Endothelial cell (in vitro differentiated cells): ENCODE measurements around the gene PARD3. TPM values are rescaled to one million over a fixed set of nuclear protein-coding genes. Genes with fewer than 3 reads are reported as not detected.

Source experiments
- DNase-seq: peaks from one replicate; pipeline ENCODE4 v3.0.0; 2021; ENCODE audit warnings: low spot score
- H3K27ac Mint-ChIP-seq: one replicate; pipeline ENCODE4 v1.8.0; 2021; ENCODE audit warnings: mixed read lengths, inconsistent platforms; ENCODE audit not compliant: unreplicated experiment
- H3K27me3 Mint-ChIP-seq: one replicate; pipeline ENCODE4 v1.8.0; 2021; ENCODE audit warnings: mild to moderate bottlenecking, moderate library complexity, mixed read lengths, inconsistent platforms; ENCODE audit not compliant: unreplicated experiment
- H3K36me3 Mint-ChIP-seq: one replicate; pipeline ENCODE4 v1.8.0; 2021; ENCODE audit warnings: mild to moderate bottlenecking, low read depth, mixed read lengths, inconsistent platforms; ENCODE audit not compliant: unreplicated experiment
- H3K4me1 Mint-ChIP-seq: one replicate; pipeline ENCODE4 v1.8.0; 2021; ENCODE audit warnings: mild to moderate bottlenecking, mixed read lengths, inconsistent platforms; ENCODE audit not compliant: unreplicated experiment
- H3K4me3 Mint-ChIP-seq: one replicate; pipeline ENCODE4 v1.8.0; 2021; ENCODE audit warnings: mild to moderate bottlenecking, mixed read lengths, inconsistent platforms; ENCODE audit not compliant: unreplicated experiment
- H3K9me3 Mint-ChIP-seq: one replicate; pipeline ENCODE4 v1.8.0; 2021; ENCODE audit warnings: mixed read lengths, inconsistent platforms; ENCODE audit not compliant: unreplicated experiment
- CTCF ChIP-seq: fragments of 200-600 bp; sonication (generic); IDR thresholded peaks from one replicate; pipeline ENCODE4 v1.5.0; 2021; ENCODE audit warnings: antibody characterized with exemption; ENCODE audit not compliant: unreplicated experiment
- total RNA-seq: library from RNA; stranded (reverse); fragmentation: NEBNext Ultra II Directional; extraction: Animal tissue kit (Norgen Biotek cat#: 25700); gene quantifications from one replicate; pipeline ENCODE4 v1.2.1, GENCODE V29; 2021; ENCODE audit not compliant: unreplicated experiment

PARD3 gene
- total RNA-seq, 1 donor from 2014 or later = 35.2 TPM

- Mint-ChIP-seq H3K9me3 (no peaks in the 10 kb centered on the region), H3K4me3 (no peak overlapping the region), H3K36me3 (no peaks in the 10 kb centered on the region), H3K27ac (no peak overlapping the region), H3K27me3 (peaks cover 1% of the 10 kb centered on the region), H3K4me1 (peaks cover 21% of the 10 kb centered on the region)
- no peak for DNase-seq
- TF ChIP-seq CTCF = no peak
Measured at GRCh38 chr10:34178196-34178595, 636.9 kb downstream of the PARD3 start.

- no peak overlapping the region for H3K27ac Mint-ChIP-seq
- H3K9me3 Mint-ChIP-seq = no peaks in the 10 kb centered on the region
Measured at GRCh38 chr10:34177445-34177844, 637.7 kb downstream of the PARD3 start.

GRCh38 chr10:34176351-34176750, 638.7 kb downstream of the PARD3 start:
- no peak for DNase-seq
- Mint-ChIP-seq H3K4me1 (peaks cover 14% of the 10 kb centered on the region), H3K27me3 (peaks cover 1% of the 10 kb centered on the region), H3K9me3 (no peaks in the 10 kb centered on the region), H3K36me3 (no peaks in the 10 kb centered on the region), H3K4me3 (no peak overlapping the region), H3K27ac (no peak overlapping the region)
- no peak for TF ChIP-seq CTCF

More at GRCh38 chr10:34177445-34177844, 637.7 kb downstream of the PARD3 start:
- Mint-ChIP-seq H3K36me3 (no peaks in the 10 kb centered on the region), H3K4me1 (peaks cover 21% of the 10 kb centered on the region), H3K27me3 (peaks cover 1% of the 10 kb centered on the region), H3K4me3 (no peak overlapping the region)
- DNase-seq = no peak
- no peak for TF ChIP-seq CTCF

GRCh38 chr10:34175121-34175520, 640.0 kb downstream of the PARD3 start:
- Mint-ChIP-seq H3K4me1 (peaks cover 14% of the 10 kb centered on the region), H3K27me3 (no peaks in the 10 kb centered on the region), H3K27ac (no peak overlapping the region), H3K36me3 (peaks cover 6% of the 10 kb centered on the region), H3K4me3 (no peak overlapping the region), H3K9me3 (no peaks in the 10 kb centered on the region)
- TF ChIP-seq CTCF = no peak
- DNase-seq = no peak

- H3K36me3 Mint-ChIP-seq = peaks cover 6% of the 10 kb centered on the region
- no peak for DNase-seq
- no peaks in the 10 kb centered on the region for H3K27me3 Mint-ChIP-seq
- no peak overlapping the region for H3K27ac Mint-ChIP-seq
- no peak for TF ChIP-seq CTCF
- peaks cover 9% of the 10 kb centered on the region for H3K4me1 Mint-ChIP-seq
- H3K4me3 Mint-ChIP-seq = no peak overlapping the region
- no peaks in the 10 kb centered on the region for H3K9me3 Mint-ChIP-seq
Measured at GRCh38 chr10:34172936-34173533, 642.1 kb downstream of the PARD3 start.
